Uterus (tissue), 2 donors: ENCODE results near the gene TRAF3.

Experiments
- CTCF ChIP-seq, 4 experiments: fragments of 200-600 bp in 2 of 4; fragments of 450-650 bp in 2 of 4; sonication (generic) in 2 of 4; IDR thresholded peaks; one replicate each; pipeline ENCODE4 v1.5.1; 2016 to 2019; ENCODE audit warnings: antibody characterized with exemption in 4 of 4, mild to moderate bottlenecking in 2 of 4, moderate library complexity in 1 of 4
- POLR2A ChIP-seq, 2 donors: fragments of 450-650 bp; IDR thresholded peaks; one replicate each; pipeline ENCODE4 v1.6.1; 2016; ENCODE audit warnings: antibody characterized with exemption in 2 of 2, mild to moderate bottlenecking in 1 of 2, moderate library complexity in 1 of 2

GRCh38 chr14:102749393-102750305, 27.6 kb upstream of the TRAF3 start:
- TF ChIP-seq CTCF (IDR thresholded peaks at IDR 0.05), result no peak
- no peak for TF ChIP-seq POLR2A (IDR thresholded peaks at IDR 0.05)
